OCI-LY3 (cell line): ENCODE data around the gene EMC7.

Source experiments
- CTCF ChIP-seq: fragments of 200-600, 300-600 bp; sonication (generic); IDR thresholded peaks from 2 replicates; pipeline ENCODE4 v1.5.1; 2014; ENCODE audit warnings: antibody characterized with exemption, low read length, low read depth
- EZH2phosphoT487 ChIP-seq: fragments of 200-600 bp; shearing (Covaris generic); IDR thresholded peaks from 2 replicates; pipeline ENCODE4 v1.6.1; 2018; ENCODE audit warnings: antibody characterized with exemption, mixed run types, low read depth

DNA sequence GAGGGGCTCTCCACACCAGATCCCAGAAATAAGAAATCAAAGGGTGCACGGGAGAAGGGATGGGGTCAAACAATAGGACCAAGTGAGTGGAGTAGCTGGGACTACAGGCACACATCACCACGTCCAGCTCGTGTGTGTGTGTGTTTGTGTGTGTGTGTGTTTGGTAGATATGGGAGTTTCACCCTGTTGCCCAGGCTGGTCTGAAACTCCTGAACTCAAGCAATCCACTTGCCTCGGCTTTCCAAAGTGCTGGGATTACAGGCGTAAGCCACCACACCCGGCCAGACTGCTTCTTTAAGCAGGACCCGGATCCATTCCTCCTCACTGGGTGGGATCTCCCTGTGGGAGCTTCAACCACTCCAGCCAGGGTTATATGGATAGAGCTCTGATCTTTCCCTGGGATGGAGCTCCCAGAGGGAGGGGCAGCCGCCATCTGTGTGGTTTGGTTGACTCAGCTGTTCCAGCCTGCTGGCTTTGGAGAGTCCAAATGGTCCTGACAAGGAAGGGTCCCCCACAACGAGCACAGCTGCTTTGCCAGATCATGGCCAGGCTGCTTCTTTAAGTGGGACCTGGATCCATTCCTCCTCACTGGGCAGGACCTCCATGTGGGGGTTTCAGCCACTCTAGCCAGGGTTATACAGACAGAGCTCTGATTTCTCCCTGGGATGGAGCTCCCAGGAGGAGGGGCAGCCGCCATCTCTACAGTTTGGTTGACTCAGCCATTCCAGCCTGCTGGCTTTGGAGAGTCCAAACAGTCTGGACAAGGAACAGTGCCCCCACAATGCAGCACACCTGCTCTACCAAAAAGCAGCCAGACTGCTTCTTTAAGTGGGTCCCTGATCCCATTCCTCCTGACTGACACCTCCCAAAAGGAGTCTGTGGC lies 53.5 kb downstream of the EMC7 start:
- TF ChIP-seq CTCF (no peak), EZH2phosphoT487 (no peak)
